AG10803 (cell line): ENCODE data around the gene HSPA8.

Source experiments
- DNase-seq: peaks from one replicate; pipeline ENCODE4 v3.0.0; 2010; ENCODE audit warnings: low read depth
- H3K4me3 ChIP-seq: 2 replicates; pipeline ENCODE4 v1.5.1; 2011; ENCODE audit warnings: mild to moderate bottlenecking, low read length, control low read depth
- TF ChIP-seq, protein P1 (sequence below): conservative IDR thresholded peaks from 2 replicates; pipeline ENCODE4 v1.5.1; 2011; ENCODE audit warnings: mild to moderate bottlenecking, low read length, control low read depth, inconsistent platforms

The HSPA8 gene

DNA sequence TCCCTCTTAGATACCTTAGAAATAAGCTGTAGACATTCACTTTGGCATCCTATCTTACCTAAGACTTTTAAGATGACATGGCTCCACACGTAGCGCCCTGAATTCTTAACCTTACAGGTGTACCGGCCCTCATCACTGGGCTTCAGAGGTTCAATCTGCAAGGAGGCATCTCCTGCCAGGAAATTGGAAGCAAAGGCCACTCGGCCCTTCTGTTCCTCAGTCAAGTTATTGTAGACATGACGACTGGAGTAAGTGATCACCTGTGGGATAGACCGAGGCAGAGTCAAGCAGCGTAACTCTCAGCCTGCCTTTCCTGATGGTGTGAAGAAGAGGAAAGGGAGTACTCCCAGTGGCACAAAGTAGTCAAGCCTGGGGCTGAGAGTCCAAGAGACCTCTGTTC lies 22.5 kb upstream of the HSPA8 start:
- TF ChIP-seq, protein P1, sequence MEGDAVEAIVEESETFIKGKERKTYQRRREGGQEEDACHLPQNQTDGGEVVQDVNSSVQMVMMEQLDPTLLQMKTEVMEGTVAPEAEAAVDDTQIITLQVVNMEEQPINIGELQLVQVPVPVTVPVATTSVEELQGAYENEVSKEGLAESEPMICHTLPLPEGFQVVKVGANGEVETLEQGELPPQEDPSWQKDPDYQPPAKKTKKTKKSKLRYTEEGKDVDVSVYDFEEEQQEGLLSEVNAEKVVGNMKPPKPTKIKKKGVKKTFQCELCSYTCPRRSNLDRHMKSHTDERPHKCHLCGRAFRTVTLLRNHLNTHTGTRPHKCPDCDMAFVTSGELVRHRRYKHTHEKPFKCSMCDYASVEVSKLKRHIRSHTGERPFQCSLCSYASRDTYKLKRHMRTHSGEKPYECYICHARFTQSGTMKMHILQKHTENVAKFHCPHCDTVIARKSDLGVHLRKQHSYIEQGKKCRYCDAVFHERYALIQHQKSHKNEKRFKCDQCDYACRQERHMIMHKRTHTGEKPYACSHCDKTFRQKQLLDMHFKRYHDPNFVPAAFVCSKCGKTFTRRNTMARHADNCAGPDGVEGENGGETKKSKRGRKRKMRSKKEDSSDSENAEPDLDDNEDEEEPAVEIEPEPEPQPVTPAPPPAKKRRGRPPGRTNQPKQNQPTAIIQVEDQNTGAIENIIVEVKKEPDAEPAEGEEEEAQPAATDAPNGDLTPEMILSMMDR = no peak
- H3K4me3 ChIP-seq = no peak overlapping the region
- DNase-seq = no peak

DNA sequence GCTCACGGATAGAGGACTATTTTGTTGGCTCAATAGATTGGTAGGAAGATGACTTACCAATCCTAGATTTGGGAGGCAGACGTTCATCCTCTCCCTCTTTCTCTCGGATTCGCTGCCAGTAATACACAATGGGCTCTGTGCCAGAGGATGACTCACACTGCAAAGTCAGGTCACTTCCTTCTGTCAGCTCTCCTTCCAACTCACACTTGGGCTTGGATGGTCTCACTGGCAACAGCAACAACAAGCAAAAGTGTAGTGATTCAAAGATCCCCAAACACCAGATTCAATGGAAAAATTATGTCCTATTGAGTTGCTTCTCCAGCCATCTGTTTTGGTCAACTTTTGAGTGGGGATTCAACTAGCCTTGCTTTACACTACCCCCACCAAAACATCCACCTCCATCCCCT lies 21.7 kb upstream of the HSPA8 start:
- no peak overlapping the region for H3K4me3 ChIP-seq
- TF ChIP-seq, protein P1 = no peak
- peak; percentile 92 for DNase-seq

DNA sequence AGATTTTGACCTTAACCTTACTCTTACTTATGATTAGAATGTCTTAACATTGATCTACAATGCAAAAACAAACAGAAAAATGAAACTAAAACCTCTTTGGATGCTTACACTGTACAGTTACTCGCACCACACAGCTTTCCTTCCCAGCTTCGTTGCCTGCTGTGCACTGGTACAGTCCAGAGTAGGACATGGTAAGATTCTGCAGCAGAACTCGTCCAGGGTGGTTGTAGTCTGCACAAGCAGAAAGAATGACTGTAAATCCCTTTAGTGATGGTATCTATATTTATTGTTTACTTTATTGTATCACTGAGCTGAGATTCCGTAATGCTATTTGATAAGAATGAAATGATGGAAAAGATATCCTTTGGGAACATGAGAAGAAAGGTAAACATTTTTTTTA lies 21.0 kb upstream of the HSPA8 start:
- H3K4me3 ChIP-seq = no peak overlapping the region
- TF ChIP-seq, protein P1 = no peak

DNA sequence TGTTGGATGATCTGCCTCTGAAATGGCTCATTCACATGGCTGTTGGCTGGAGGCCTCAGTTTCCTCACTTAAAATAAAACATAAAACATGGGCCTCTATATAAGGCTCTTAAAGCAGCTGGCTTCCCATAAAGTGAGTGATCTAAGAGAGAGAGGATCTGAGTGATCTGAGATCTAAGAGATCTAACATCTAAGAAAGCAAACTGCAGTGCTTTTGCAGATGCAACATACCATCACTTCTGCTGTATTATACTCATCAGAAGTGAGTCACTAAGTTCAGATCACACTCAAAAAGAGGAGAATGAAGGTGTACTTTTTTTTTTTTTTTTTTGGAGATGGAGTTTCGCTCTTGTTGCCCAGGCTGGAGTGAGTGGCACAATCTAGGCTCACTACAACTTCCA lies 18.1 kb upstream of the HSPA8 start:
- TF ChIP-seq, protein P1 = no peak
- no peak overlapping the region for H3K4me3 ChIP-seq

More for the DNA sequence above, 21.0 kb upstream of the HSPA8 start:
- no peak for DNase-seq

DNA sequence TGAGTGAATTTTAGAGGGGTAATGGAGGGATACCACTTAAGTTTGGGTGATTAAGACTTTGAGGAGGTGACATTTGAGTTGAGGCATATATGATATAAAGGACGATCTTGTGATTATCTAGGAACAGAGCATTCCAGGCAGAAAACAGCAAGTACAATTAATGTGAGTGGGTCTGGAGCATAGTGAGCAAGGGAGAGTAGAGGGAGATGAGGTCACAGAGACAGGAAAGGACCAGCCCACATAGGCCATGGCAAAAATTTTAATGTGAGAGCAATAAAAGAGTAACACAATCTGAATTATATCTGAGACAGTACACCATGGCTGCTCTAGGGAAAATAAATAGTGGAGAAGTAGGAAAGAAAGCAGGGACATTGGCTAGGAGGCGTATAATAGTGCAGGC lies 14.5 kb upstream of the HSPA8 start:
- TF ChIP-seq, protein P1 = no peak
- DNase-seq = no peak
- no peak overlapping the region for H3K4me3 ChIP-seq

More for the DNA sequence above, 18.1 kb upstream of the HSPA8 start:
- no peak for DNase-seq

DNA sequence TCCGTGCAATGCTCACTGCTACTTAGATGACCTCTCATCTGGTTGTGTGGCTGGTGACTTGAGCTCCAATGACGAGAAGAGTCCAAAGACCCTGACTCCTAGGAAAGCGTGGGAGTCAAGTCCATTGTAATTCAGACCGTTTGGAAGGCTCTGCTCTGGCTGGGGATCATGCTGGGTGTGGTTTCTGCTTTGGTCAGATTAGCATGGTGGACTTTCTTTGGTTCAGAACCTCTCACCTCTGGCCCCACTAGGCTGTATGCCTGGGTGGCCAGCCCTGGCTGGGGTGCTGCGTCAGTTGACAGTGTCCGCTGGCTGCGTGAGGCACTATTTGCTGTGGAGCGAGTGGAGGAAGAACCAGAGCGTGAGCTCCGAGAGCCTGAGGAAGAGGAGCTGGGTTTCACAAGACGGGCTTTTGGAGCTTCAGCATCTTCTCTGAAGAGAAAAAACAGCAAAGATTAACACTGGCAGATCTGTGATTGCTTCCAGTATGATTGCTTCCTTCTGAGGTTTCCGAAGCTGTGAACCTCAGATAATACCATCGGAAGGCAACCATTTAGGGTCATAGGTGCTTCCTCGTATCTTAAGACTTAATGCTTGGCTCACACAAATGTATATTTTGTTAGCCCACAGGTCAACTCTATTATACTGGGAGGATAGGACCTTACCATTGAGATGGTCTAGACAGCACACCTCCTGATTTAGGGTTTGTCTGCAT lies 11.6 kb upstream of the HSPA8 start:
- TF ChIP-seq, protein P1 = no peak
- no peak for DNase-seq
- H3K4me3 ChIP-seq = no peak overlapping the region

DNA sequence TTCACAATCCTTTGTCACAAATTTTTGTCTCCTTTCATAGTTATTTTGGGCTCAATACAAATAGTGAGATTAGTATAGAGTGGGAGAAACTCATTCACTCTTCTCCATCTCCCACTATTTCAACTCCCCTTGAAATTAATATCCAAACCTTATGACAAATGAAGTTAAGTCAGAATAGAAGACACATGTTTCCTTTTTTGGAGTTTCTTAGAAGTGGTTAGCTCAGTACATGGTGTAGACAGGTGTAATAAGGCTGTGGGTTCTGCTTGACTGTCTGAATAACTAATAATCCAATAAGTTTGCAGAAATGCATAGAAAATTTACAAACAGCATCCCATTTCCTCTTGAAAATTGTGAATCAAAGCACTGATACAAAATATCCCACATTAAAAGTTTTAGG lies 10.8 kb upstream of the HSPA8 start:
- H3K4me3 ChIP-seq = no peak overlapping the region
- TF ChIP-seq, protein P1 = no peak
- no peak for DNase-seq
